ENCODE results near the gene NDUFS3. TPM values are rescaled to one million over a fixed set of nuclear protein-coding genes. Genes with fewer than 3 reads are reported as not detected.
"Not testable (repeated sequence)": the region's sequence is repeated elsewhere in the genome, so short reads cannot be mapped to it uniquely, and the experiment has no call there.

The NDUFS3 gene
- 85.7 and 108 TPM in 2 replicates for total RNA-seq (2014; rRNA removed; shearing (Covaris generic))

DNA sequence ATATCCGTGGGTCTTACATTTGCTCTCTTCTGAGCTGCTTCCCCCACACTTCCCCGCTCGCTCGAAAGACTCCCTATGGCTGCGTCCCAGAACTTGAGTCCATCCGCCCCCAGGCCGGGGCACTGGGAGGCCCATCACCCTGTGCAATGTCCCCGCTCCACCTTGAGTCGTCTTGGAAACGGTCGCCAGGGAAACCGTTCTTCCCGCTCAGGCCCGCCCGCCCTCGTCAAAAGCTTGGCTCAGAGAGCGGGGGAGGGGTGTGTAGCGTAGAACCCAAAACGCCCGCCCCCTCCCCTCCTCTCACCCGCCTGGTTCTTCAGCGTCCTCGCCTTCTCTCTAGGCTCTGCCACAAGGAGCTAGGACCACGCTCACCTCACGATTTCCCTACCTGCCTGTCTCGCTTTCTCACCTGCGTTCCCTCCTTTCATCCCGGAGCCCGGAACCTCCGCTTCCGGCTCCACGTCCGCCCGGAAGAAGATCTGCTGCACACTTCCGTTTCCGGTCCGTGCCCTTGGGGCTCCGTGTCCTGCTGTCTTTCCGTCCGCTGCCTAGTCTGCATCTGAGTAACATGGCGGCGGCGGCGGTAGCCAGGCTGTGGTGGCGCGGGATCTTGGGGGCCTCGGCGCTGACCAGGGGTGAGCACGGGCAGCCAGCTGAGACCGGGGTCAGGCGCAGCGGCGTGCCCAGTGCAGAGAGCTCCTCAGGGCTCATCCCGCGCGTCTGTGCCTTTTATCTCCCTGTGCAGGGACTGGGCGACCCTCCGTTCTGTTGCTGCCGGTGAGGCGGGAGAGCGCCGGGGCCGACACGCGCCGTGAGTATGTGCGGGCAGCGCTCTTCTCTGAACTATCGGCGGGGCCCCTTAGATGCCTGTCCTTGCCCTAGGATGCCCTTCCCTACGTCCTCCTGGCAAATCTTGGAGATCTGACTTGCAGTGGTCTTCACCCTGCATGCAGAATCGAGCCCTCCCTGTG lies at the start of gene NDUFS3, which contains the start of gene KBTBD4:
Gene NDUFS3 (plus strand): TSS at position 551 of the 971 bp plus-strand sequence. CDS start 18 bp downstream, at position 569.
Gene KBTBD4 (minus strand): TSS at position 447 of the 971 bp plus-strand sequence. CDS start 19 bp downstream, at position 428.
- peak; percentile 87 for DNase-seq (ENCODE audit: low read depth)

DNA sequence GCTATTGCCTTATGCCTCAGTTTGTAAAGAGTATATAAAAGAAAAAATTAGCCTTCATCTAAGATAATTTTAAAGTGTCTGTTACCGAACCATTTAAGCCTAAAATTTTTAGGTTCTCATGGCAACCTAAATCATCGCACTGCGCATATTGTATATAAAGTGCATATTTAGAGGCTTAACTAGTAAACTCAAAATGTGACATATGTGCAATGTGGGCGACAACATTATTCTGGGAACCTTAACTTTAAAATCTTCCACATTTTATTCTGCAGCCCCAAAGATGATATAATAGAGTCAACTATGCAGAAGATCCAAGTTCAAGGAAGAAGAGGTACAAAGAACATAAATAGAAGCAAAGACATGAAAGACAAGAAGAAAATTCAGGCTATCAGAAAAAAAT lies 48.9 kb upstream of the NDUFS3 start:
- no peak for DNase-seq (ENCODE audit: low read depth)

DNA sequence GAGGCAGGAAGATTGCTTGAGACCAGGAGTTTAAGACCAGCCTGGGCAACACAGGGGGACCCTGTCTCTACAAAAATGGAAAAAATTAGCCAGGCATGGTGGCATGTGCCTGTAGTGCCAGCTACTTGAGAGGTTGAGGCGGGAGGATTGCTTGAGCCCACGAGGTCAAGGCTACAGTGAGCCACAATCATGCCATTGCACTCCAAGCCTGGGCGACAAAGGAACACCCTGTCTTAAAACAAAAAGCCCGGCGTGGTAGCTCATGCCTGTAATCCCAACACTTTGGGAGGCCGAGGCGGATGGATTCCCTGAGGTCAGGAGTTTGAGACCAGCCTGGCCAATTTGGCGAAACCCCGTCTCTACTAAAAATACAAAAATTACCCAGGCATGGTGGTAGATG lies 48.2 kb upstream of the NDUFS3 start:
- not testable (repeated sequence) for DNase-seq (ENCODE audit: low read depth)

DNA sequence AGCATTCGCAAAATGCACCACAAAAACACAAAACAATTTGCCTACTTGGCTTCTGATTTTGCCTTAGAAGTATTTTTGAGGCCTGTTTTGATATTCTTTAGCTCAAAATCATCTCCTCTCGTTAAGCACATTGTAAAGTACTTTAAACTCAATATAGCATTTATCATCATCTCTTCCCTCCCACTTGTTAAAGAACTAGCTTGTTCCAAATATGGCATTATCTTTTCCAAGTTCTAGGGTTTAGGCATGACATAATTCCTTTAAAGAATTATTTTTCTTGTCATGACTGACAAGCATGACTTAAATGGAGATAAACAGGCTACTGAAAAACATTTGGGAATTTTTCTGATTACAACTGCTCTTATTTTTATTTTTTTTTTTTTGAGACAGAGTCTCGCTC lies 47.2 kb upstream of the NDUFS3 start:
- DNase-seq (ENCODE audit: low read depth), result no peak

DNA sequence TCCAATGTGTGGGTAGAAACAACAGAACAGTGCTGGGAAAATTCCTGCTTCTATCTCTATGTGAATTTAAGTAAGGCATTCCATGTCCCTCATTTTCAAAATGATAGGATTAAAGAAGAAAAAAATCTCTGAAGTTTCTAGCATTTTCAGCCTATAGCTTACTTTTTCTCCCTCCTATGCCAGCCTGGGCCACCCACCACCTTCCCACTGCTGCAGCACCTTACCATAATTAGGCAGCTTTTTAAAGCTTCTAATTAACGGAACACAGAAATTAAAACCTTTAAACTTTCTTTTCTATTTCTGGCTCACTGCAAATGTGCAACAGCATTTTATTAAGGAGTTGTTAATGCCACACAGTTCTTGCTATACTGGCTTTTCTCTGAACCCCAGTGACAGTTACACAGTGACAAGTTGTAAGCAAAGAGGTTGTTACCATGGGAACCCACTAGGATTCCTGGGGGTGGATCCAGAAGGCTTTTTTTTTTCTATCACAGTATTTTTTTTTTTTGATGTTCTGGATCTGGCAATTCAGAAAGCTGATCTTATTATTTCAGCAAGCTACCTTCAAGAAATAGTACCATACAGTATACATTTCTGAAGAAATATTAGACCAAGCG lies 46.2 kb upstream of the NDUFS3 start:
- peak; percentile 59 for DNase-seq (ENCODE audit: low read depth)

DNA sequence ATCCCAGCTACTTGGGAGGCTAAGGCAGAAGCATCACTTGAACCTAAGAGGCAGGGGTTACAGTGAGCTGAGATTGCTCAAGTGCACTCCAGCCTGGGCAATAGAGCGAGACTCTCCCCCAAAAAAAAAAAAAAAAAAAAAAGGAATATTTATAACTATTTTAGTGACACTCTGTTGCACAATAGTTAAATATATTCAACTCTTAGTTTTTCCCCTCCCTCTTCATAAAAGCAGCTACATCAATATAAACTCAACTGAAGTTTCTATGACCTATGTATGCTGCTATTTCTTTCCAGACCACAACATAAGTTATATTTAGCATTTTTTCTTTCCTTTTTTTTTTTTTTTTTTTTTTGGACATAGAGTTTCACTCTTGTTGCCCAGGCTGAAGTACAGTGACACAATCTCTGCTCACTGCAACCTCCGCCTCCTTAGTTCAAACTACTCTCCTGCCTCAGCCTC lies 45.2 kb upstream of the NDUFS3 start:
- DNase-seq (ENCODE audit: low read depth), result peak; percentile 53

DNA sequence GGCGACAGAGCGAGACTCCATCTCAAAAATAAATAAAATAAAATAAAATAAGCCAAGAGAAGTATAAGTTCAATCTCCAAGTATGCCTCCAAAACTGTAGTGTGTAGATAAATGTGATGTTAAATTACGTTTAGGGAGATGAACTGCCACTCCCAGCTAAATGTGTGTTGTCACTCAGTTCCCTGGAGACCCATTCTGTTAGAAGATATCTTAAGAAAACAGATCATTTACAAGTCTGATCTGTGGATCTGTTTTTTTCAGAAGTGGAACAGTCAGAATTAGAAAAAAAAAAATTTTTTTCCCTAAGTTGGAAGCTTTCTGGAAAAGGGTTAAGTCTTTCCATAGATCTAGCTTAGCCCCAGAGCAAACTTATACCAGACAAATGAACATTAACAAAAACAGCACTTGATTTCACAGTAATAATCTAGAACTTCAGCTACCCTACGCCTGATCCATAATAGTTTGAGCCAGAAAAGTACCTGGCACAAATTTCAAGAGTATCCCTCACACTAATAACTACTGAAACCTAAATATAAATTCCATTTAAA lies 44.1 kb upstream of the NDUFS3 start:
- no peak for DNase-seq (ENCODE audit: low read depth)

DNA sequence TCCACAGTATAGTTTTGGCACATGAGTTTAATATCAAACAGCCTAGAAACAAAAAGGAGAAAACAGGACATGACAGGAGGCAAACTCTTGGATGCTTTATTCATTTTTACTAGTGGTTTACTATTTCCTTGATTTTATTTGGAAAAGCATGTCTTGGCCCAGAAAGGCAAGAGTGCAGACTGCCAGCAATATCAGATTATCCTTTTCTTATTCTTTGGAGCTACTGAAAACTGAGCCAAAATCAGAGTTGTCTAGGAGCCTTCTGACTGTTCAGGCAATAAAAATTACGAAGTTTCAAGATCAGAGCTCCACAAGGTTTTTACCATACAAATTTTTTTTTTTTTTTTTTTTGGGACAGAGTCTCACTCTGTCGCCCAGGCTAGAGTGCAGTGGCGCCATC lies 42.0 kb upstream of the NDUFS3 start:
- DNase-seq (ENCODE audit: low read depth), result no peak

DNA sequence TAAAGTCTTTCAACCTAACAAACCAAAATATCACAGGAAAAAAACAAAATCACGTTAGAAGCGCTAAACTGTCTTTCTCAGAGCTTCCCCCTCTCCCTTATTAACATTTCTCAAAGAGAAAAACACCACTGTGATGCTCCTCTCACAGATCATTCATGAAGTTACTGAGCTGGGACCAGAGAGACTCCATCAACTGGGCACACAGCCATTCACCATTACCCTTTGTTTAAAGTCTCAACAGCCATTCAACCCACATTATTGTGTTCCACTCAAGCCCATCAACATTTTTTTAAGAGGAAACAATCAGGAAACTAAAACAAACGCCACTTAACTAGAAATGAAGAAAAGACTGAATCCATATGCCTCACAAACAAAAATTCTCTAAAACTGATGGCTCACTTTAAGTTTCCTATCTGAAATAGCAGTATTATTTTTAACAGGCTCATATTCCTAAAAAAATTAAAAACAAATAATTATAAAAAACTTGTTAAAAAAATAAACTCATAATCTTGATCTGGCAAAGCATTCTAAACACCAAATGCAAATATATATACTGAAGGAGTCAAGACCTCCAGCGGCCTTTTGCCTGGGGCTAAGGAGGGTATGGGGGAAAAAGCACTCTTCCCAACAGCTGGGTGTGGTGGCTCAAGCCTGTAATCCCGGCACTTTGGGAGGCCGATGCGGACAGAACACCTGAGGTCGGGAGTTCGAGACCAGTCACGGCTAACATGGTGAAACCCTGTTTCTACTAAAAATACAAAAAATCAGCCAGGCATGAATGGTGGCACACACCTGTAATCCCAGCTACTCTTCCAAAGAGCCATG lies 39.9 kb upstream of the NDUFS3 start:
- peak; percentile 48 for DNase-seq (ENCODE audit: low read depth)

DNA sequence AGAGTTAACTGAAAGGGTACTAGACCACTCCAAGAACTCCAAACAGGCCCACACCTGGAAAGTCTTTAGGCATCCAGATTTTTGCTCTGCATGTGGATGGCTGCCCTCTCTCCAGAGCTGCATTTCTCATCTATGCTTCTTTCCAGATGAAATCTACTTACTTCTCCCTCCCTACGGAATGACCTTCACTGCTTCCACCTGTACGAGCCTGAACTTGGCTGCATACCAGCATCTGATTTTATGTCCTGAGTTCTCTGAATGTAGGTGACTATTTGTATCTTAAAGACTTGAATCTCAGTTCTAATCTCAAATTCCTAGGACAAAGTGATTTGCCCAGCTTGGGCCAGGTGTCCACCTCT lies 39.2 kb upstream of the NDUFS3 start:
- DNase-seq (ENCODE audit: low read depth), result no peak

DNA sequence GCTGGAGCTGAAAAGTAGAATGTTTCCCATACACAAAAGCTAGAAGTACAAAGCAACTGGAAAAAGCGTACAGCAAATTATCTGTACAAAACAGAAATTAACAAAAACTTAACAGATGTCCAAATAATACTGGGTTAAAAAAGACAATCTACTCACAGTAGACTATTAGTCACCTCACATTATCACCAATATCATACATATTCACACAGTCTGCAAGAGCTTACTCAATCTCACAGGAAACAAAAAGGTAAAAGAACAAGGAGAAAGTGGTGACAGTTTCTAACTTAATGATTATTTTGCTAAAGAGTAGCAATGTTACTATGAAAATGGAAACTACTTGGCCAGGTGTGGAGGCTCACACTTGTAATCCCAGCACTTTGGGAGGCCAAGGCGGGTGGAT lies 37.8 kb upstream of the NDUFS3 start:
- DNase-seq (ENCODE audit: low read depth), result no peak

DNA sequence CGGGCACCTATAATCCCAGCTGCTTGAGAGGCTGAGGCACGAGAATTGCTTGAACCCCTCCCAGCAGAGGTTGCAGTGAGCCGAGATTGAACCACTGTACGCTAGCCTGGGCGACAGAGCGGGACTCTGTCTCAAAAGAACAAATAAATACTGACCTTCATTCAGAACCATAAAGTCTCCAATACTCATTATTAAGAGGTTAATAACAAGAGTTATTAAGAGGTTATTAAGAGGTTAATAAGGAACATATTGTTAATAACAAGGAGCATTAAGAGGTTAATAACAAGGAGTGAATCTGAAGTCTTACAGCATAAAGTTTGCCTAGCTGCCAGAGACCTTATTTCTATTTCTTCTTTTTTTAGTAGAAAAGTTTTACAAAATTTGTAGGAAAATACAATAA lies 33.6 kb upstream of the NDUFS3 start:
- DNase-seq (ENCODE audit: low read depth), result no peak

DNA sequence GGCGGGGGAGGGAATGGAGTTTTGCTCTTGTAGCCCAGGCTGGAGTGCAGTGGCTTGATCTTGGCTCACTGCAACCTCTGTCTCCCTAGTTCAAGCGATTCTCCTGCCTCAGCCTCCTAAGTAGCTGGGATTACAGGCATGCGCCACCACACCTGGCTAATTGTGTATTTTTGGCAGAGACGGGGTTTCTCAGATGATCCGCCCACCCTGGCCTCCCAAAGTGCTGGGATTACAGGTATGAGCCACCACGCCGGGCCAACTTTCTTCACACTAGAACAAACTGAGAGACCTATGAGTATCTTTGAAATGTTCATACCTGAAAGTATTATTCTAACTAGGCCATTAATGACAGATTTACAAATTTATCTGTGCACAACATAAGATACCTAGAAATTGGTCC lies 32.6 kb upstream of the NDUFS3 start:
- not testable (repeated sequence) for DNase-seq (ENCODE audit: low read depth)

DNA sequence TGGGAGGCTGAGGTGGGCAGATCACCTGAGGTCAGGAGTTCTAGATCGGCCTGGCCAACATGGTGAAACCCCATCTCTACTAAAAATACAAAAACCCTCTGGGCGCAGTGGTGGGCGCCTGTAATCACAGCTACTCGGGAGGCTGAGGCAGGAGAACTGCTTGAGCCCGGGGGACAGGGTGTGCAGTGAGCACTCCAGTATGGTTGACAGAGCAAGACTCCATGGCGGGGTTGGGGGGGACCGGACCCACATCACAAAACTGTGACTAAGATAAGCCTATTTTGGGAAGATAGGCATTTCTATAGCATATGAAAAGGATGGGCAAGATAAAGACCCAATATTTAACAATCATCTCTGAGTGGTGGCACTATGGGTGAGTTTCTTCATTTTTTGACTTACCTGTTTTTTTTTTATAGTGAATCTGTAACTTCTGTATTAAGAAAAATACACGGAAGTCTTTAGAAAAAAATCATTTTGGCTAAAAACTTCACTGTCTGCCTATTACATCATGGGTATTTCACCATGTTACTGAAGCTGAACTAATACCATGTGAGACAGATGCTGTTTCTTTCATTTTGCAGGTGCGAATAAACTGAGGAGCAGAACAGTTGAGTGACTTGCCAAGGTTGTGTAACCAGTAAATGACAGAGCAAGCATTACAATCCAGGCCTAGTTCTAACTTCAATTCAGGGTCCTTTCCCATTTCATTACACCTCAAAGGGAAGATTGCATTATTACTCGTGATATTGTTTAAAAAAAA lies 28.4 kb upstream of the NDUFS3 start:
- DNase-seq (ENCODE audit: low read depth), result no peak

DNA sequence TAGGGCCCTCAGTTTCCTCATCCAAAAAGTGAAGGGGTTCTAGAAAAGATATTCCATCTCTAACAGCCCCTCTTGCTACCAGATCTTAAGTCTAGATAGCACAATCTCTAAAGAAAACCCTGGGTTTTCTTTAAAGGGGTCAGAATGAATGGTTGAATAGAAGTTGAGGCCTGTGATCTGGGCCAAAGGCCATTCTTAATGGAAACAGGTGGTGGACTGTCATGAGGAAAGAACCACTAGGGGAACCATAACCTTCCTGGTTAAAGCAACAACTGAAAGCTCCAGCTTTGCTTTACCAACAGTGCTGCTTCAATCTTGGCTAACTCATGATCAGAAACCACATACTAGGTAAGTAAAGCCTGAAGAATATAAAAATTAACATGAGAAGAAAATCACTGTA lies 27.8 kb upstream of the NDUFS3 start:
- peak; percentile 49 for DNase-seq (ENCODE audit: low read depth)

DNA sequence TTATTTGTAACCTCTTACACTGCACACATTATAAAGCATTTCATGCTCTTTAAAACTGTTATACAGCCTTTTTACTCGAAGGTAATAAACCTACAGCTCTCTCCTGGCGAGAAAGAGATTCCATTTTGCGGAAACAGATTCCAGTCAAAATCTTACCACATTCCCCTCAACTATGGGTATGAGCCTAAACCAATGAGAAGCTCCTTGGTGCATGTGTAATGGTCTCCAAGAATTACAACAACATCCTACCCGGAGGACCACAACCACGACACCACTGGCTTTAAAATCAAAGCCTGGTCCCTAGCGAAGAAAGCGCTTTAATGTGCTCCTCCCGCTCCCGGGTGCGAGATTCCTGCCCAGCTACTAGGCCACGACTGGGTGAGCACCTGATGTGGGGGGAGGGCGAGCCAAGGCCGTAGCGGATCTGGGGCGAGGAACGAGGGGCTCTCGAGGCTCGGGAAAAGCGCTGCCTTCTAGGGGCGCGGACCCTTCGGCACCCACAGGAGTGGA lies 26.8 kb upstream of the NDUFS3 start:
- DNase-seq (ENCODE audit: low read depth), result peak; percentile 28

DNA sequence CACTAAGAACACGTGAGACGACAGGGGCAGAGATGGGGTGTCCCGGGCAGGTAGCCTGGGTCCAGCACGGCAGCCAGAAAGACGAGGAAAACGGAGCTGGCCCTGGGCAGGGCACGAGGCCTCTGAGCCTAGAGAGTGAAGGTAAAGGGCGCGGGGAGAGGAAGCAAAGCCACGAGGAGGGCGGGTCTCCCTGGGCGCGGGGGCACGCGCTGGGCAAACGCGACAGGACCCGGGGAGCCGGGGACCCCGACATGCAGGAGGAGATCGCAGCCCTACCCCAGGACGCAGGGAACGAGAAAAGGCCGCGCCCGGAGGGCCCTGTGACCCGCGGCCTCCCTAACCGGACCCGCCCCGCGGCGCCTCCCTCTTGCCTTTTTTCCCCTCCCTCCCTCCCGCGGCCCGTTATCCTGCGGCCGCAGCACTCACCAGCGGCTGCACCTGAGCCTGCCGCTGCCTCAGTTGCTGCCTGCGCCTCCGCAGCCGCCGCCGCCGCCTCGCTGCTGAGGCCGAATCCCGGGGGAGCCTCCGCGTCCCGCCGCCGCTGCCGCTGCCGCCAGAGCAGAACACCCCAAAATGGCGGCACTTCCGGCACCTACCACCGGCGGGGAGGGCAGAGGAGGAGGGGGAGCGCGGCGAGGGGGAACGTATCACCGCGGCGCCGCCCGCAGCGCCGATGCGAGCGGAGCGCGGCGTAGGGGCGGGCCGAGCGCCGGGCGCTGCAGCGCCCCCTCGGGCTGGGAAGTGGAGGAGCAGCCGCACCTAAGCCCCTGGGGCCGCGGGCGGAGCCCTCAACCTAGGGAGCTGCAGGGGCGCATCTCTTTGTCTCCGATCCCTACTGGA lies 26.1 kb upstream of the NDUFS3 start, which contains the start of gene CELF1:
Gene CELF1 (minus strand): TSS at position 567 of the 840 bp plus-strand sequence. CDS start 53,609 bp downstream, outside the sequence.
- peak; percentile 88 for DNase-seq (ENCODE audit: low read depth)

DNA sequence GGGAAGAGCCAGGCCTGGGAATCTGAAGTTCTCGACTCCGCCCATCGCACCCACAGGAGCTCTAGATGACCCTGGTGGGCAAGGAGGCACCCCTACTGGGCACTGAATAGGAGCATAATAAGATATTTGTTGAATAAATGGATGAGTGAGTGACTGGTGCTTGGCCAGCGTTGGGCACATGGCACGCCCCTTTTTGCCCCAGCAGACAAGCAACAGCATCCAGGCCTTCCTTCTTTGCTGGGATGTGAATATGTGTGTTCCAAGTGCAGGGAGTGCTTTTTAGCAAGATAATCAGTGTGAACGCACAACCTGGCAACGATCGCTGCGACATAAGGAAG lies 25.5 kb upstream of the NDUFS3 start:
- DNase-seq (ENCODE audit: low read depth), result no peak

DNA sequence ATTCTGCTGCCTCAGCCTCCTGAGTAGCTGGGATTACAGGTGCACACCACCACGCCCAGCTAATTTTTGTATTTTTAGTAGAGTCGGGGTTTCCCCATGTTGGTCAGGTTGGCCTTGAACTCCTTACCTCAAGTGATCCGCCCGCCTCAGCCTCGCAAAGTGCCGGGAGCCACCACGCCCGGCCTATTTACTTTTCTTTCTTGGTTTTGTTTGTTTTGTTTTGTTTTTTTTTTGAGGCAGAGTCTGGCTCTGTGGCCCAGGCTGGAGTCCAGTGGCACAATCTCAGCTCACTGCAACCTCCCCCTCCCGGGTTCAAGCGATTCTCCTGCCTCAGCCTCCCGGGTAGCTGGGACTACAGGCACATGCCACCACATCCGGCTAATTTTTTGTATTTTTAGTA lies 21.9 kb upstream of the NDUFS3 start:
- not testable (repeated sequence) for DNase-seq (ENCODE audit: low read depth)

DNA sequence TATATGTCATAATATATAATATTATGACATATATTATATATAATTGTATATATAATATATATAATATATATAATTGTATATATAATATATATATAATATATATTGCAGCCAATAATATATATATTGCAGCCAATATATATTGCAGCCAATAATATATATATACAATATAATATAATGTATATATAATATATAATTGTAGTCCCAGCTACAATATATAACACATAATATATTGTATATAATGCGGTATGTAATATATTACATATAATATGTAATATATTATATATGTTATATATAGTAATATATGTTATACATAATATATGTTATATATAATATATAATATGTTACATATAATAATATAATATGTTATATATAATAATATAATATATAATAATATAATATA lies 20.2 kb upstream of the NDUFS3 start:
- DNase-seq (ENCODE audit: low read depth), result no peak

Data from M059J (cell line).